Stimulated activated naive CD4-positive, alpha-beta T cell treated with Interleukin-2 at 50 U/mL for 16 hours (primary cell): ENCODE results near the gene ABL2.

Experiments used
- DNase-seq: peaks from one replicate; lab custom pipeline; 2025; lab: John Stamatoyannopoulos, UW

The ABL2 gene

GRCh38 chr1:179092896-179093461 lies 136.5 kb downstream of the ABL2 start:
- DNase-seq, result no peak

GRCh38 chr1:179091691-179092165 lies 137.7 kb downstream of the ABL2 start:
- no peak for DNase-seq

GRCh38 chr1:179090923-179091322 lies 138.6 kb downstream of the ABL2 start:
- no peak for DNase-seq

- no peak for DNase-seq
Observed at GRCh38 chr1:179090522-179090921, 139.0 kb downstream of the ABL2 start.

- no peak for DNase-seq
Observed at GRCh38 chr1:179089827-179090482, 139.5 kb downstream of the ABL2 start.

- no peak for DNase-seq
Observed at GRCh38 chr1:179087665-179088064, 141.8 kb downstream of the ABL2 start.

GRCh38 chr1:179083533-179083932 lies 145.9 kb downstream of the ABL2 start:
- no peak for DNase-seq

- peak; percentile 22 for DNase-seq
Observed at GRCh38 chr1:179082999-179083335, 146.5 kb downstream of the ABL2 start.

- peak; percentile 39 for DNase-seq
Observed at GRCh38 chr1:179082333-179082998, 147.0 kb downstream of the ABL2 start.

GRCh38 chr1:179081687-179082332 lies 147.7 kb downstream of the ABL2 start, which contains the start of gene TOR3A:
Gene TOR3A (plus strand): TSS chr1:179082070. CDS start chr1:179082129, 59 bp downstream.
- DNase-seq, result peak; percentile 74

- DNase-seq, result no peak
Observed at GRCh38 chr1:179080866-179081686, 148.4 kb downstream of the ABL2 start.

- peak; percentile 4 for DNase-seq
Observed at GRCh38 chr1:179079113-179079761, 150.2 kb downstream of the ABL2 start.

GRCh38 chr1:179077396-179077795 lies 152.1 kb downstream of the ABL2 start:
- no peak for DNase-seq

- DNase-seq, result no peak
Observed at GRCh38 chr1:179066471-179066870, 163.0 kb downstream of the ABL2 start.

- no peak for DNase-seq
Observed at GRCh38 chr1:179061360-179062282, 167.9 kb downstream of the ABL2 start.

- DNase-seq, result no peak
Observed at GRCh38 chr1:179058487-179059483, 170.7 kb downstream of the ABL2 start.

- DNase-seq, result no peak
Observed at GRCh38 chr1:179055937-179056336, 173.5 kb downstream of the ABL2 start.

GRCh38 chr1:179053486-179053885 lies 176.0 kb downstream of the ABL2 start:
- DNase-seq, result no peak

GRCh38 chr1:179052776-179053175 lies 176.7 kb downstream of the ABL2 start:
- no peak for DNase-seq
